HAP-1 (cell line): Measurements from ENCODE around the gene ZNF92.
"Not testable (repeated sequence)": the region's sequence is repeated elsewhere in the genome, so short reads cannot be mapped to it uniquely, and the experiment has no call there.

Experiments used
- DNase-seq, 2 experiments: peaks; one replicate each; pipeline ENCODE4 v3.0.0-alpha.2; 2016 to 2020; ENCODE audit warnings: low spot score in 2 of 2
- H3K27me3 ChIP-seq: fragments of 250-450 bp; sonication (Bioruptor Pico); 2 replicates; pipeline ENCODE4 v1.5.1; 2020; ENCODE audit warnings: low read depth, mild to moderate bottlenecking, moderate library complexity
- H3K36me3 ChIP-seq: fragments of 250-450 bp; sonication (Bioruptor Pico); replicated peaks from 2 replicates; pipeline ENCODE4 v1.5.1; 2020; ENCODE audit warnings: mild to moderate bottlenecking
- H3K4me1 ChIP-seq: fragments of 250-450 bp; sonication (Bioruptor Pico); 2 replicates; pipeline ENCODE4 v1.5.1; 2020; ENCODE audit warnings: mild to moderate bottlenecking
- H3K4me3 ChIP-seq: fragments of 250-450 bp; sonication (Bioruptor Pico); 2 replicates; pipeline ENCODE4 v1.5.1; 2020; ENCODE audit warnings: mild to moderate bottlenecking, moderate library complexity
- H3K9me3 ChIP-seq: fragments of 250-450 bp; sonication (Bioruptor Pico); 2 replicates; pipeline ENCODE4 v1.5.1; 2020; ENCODE audit warnings: mild to moderate bottlenecking, moderate library complexity
- in situ Hi-C: fragments of 300-500 bp; cut with MboI; formaldehyde crosslinking; loops from 3 replicates; pipeline ENCODE4 v1.14.3; 2020; ENCODE audit warnings: low sequenced_read_pairs, inconsistent platforms, mixed read lengths

Gene ZNF92

DNA sequence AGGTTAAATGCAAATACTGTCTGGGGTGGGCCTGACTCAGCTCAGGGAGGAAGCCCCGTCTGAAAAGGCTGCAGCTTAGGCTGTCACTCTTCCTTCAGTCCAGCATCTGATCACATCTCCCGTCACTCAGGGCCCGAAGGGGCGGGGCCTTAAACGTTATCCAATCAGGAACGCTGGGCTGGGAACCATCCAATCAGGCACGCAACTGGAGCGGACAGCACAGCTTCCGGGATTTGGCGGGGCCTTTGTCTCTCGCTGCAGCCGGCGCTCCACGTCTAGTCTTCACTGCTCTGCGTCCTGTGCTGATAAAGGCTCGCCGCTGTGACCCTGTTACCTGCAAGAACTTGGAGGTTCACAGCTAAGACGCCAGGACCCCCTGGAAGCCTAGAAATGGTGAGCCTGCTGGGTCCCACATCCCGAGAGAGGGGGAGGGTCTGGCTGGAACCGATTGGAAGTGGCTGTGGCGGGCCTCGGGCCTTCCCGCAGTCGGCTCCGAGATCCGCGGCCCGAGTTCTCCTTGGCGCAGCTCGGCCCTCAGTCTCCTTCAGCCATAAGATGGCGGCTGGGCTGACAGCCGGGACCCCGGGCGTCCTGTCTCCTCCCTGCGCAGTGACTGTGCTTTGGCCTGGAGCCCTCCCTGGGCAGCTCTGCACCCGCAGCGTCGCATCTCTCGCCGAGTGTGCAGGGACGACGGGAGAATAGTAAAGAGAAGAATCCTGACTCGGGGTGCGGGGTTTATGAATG, at the start of gene ZNF92:
Gene ZNF92, plus strand, starts transcription at position 248 of the 744 bp plus-strand sequence. Its CDS starts 143 bp downstream, at position 391.
- in situ Hi-C loops = no loop called here
- no peaks in the 10 kb centered on the region for H3K9me3 ChIP-seq

DNA sequence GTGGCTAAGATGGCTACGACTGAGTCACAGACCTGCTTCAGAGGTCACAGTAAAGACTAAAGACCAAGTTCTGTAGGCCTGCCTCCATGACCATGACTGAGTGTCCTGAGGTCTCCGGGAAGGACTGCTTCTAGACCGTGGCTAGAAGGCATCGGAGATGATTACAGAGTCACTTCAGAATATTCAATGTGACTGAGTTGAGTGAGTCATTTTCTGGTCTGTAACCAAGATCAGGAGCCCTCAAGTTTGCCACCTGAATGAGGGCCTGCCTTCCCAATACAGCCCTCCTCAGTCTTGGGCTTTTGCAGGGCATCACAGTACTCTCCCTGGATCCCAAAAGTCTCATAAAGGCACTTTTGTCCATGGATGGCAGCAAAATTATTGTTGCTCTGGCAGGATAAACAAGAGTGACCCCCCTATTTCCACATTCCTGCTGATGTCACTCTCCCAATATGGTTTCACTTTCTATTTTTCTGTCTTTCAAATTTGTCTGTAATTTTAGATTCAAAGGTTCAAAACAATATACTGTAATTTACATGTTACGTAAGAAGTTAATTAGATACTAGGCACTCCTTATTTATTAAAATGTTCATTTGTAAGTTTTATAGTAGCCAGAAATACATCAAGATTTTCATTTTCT, 47.7 kb upstream of the ZNF92 start:
- H3K4me1 ChIP-seq = peaks cover 8% of the 10 kb centered on the region
- H3K4me3 ChIP-seq = no peak overlapping the region
- H3K27me3 ChIP-seq = no peaks in the 10 kb centered on the region
- no peak for DNase-seq
- H3K36me3 ChIP-seq = no peaks in the 10 kb centered on the region; the same call in 1 of the 2 replicates
- in situ Hi-C loops = no loop called here
- H3K9me3 ChIP-seq = no peaks in the 10 kb centered on the region

More for the DNA sequence above, at the start of gene ZNF92:
- Histone ChIP-seq H3K4me3 (peak within 1 kb of the TSS; percentile 84), H3K36me3 (peaks cover 15% of the 10 kb centered on the region), H3K4me1 (peaks cover 7% of the 10 kb centered on the region), H3K27me3 (no peaks in the 10 kb centered on the region)
- DNase-seq = peak; percentile 98 to 99

DNA sequence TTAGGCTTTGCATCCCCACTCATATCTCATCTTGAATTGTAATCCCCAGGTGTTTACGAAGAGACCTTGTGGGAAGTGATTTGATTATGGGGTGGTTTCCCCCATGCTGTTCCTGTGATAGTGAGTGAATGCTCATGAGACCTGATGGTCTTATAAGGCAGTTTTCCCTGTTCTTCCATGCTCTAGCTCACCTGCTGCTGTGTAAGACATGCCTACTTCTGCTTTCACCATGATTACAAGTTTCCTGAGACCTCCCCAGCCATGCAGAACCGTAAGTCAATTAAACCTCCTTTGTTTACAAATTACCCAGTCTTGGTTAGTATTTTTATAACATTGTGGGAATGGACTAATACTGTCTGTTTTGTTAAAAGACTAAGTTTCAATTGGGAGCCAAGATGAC, 35.3 kb upstream of the ZNF92 start:
- Histone ChIP-seq H3K4me1 (no peaks in the 10 kb centered on the region), H3K36me3 (no peaks in the 10 kb centered on the region; the same call in 1 of the 2 replicates), H3K4me3 (no peak overlapping the region), H3K9me3 (no peaks in the 10 kb centered on the region), H3K27me3 (no peaks in the 10 kb centered on the region)
- DNase-seq = no peak
- in situ Hi-C loops = no loop called here

DNA sequence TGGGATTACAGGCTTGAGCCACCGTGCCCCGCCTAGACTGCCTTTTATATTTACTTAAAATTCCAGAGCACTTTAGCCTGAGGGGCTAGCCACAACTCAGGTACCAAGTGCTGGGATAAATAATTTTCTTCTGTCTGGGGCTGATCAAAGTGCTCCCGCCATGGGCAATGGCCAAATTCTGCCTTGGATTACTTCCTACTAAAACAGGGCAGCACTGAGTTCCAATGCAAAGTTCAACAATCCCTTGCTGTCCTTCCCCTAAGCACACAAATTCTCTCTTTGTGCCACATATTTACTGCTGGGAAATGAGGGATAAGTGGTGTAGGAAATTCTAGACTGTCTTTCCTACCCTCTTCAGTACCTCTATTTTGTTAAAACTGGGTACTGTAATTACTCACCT, 34.4 kb upstream of the ZNF92 start:
- no peaks in the 10 kb centered on the region for H3K27me3 ChIP-seq
- no peaks in the 10 kb centered on the region for H3K4me1 ChIP-seq
- in situ Hi-C loops = no loop called here
- no peak for DNase-seq
- no peaks in the 10 kb centered on the region for H3K9me3 ChIP-seq
- H3K36me3 ChIP-seq = no peaks in the 10 kb centered on the region; the same call in 1 of the 2 replicates
- no peak overlapping the region for H3K4me3 ChIP-seq

DNA sequence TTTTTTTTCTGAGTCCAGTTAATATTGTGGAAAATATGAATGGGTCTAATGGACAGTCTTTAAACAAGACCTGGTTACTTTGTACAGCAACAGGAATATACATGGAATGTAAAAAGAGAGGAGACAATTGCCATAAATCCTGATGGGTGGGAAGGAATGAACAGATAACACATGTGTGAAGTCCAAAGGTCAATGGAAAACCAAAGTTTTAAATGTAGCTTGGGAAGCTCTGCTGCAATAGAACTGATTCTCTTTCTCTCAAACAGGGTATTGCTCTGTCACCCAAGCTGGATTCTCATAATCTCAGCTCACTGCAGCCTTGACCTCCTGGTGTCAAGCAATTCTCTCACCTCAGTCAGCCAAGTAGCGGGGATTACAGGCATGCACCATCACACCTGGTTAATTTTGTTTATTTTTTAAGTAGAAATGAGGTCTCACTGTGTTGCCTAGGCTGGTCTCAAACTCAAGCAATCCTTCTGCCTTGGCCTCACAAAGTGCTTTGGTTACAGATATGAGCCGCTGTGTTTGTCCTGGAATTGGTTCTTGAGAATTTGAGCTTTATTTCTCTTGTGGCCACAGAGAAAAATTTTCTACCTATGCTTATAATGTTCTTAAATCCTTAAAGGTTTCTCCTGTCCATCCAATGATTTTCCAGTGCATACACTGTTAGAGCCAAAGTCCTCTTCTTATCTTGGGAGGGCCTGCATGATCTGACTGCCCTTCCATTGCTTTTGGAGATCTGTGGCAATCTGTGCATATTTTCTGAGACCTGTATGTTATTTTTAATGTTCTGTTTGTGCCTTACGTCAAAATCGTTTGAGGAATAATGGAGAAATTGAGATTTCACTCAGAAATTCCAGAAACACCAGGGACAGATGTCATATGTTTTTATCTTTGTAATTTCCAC, 30.7 kb upstream of the ZNF92 start:
- no peaks in the 10 kb centered on the region for H3K9me3 ChIP-seq
- H3K36me3 ChIP-seq = no peaks in the 10 kb centered on the region; the same call in none of the 2 replicates
- no peak for DNase-seq
- no peaks in the 10 kb centered on the region for H3K27me3 ChIP-seq
- H3K4me1 ChIP-seq = no peaks in the 10 kb centered on the region
- in situ Hi-C loops = no loop called here
- H3K4me3 ChIP-seq = no peak overlapping the region

DNA sequence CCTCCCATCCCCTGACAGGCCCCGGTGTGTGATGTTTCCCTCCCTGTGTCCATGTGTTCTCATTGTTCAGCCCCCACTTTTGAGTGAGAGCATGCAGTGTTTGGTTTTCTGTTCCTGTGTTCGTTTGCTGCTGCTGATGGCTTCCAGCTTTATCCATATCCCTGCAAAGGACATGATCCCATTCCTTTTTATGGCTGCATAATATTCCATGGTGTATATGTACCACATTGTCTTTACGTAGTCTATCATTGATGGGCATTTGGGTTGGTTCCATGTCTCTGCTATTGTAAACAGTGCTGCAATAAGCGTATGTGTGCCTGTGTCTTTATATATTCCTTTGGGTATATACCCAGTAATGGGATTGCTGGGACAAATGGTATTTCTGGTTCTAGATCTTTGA, 29.1 kb upstream of the ZNF92 start:
- not testable (repeated sequence) for H3K27me3 ChIP-seq, DNase-seq

DNA sequence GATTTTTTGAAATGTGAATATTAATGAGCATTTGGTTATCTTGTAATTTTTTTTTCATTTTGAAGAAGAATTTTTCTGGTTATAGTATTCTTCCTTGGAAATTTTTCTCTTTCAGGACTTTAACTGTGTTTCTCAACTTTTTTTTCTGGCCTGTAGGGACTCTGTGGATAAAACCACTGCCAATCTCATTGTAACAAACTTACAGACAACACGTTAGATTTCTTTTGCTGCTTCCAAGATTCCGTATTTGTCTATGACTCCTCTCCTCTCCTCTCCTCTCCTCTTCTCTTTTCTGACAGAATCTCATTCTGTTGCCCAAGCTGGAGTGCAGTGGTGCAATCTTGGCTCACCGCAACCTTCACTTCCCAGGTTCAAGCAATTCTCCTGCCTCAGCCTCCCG, 19.4 kb upstream of the ZNF92 start:
- Histone ChIP-seq H3K9me3 (no peaks in the 10 kb centered on the region), H3K36me3 (no peaks in the 10 kb centered on the region; the same call in none of the 2 replicates), H3K4me1 (no peaks in the 10 kb centered on the region), H3K4me3 (no peak overlapping the region), H3K27me3 (no peaks in the 10 kb centered on the region)
- no peak for DNase-seq
- in situ Hi-C loops = no loop called here

More for the DNA sequence above, 29.1 kb upstream of the ZNF92 start:
- H3K4me1 ChIP-seq, H3K4me3 ChIP-seq, in situ Hi-C loops, H3K36me3 ChIP-seq, H3K9me3 ChIP-seq: not testable (repeated sequence)

DNA sequence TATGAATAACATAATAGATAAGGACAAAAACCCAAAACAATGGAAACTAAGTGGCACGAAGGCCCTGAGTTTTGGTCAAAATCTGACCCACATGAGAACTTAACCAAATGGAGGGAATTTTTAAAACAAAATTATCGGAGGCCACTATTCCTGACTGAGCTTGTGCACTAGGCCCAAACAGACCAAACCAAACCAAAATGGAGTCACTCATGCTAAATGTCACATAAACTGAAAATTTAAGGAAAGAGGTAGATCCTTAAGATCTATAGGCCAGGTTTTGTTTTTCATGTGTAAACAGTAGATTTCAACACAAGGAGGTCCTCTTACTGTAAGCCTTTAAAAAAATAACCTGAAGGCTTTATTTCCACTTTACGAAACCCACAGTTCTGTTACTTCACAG, 3.8 kb upstream of the ZNF92 start:
- peaks cover 2% of the 10 kb centered on the region; the same call in 1 of the 2 replicates for H3K4me1 ChIP-seq
- in situ Hi-C loops = no loop called here
- no peaks in the 10 kb centered on the region for H3K27me3 ChIP-seq
- H3K4me3 ChIP-seq = no peak overlapping the region
- DNase-seq = no peak
- H3K36me3 ChIP-seq = no peaks in the 10 kb centered on the region; the same call in 1 of the 2 replicates
- H3K9me3 ChIP-seq = no peaks in the 10 kb centered on the region

DNA sequence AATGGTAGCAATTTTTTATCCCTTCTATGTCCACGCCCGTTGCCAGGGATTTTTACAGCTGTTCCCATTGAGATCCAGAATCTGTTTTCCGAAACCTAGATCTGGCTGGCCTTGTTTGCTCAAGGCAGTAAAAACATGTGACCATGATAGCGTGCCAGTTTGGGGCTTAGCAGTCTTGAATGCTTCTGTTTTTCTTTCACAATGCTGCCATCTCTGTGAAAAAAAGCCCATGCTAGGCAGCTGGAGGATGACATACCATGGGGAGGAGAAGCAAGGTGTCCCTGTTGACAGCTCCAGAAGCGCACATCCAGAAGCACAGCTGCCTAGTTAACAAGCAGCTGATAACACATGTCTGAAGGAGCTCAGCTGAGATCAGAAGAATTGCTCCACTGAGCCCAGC, 2.2 kb upstream of the ZNF92 start:
- DNase-seq = no peak
- in situ Hi-C loops = no loop called here
- Histone ChIP-seq H3K36me3 (peaks cover 10% of the 10 kb centered on the region), H3K4me1 (peaks cover 7% of the 10 kb centered on the region), H3K27me3 (no peaks in the 10 kb centered on the region), H3K4me3 (no peak overlapping the region), H3K9me3 (no peaks in the 10 kb centered on the region)

DNA sequence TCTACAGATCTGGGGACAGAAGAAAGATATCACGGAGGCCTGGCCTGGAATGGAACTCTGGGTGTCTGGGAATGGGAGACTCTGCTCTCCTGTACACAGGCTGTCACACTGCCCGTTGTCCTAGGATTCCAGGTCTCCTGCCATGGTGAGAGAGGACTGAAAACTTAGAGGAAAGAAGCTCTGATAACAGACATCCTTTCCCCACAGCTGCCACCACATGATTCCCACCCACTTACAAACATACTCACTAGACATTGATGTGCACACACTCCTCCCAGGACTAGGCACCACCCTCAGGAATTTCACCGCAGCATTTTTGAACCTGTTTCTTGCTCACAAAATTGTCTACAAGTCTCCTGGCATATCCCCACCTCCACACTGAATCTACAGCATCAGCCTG, 5.7 kb downstream of the ZNF92 start:
- no peak for DNase-seq
- in situ Hi-C loops = no loop called here

DNA sequence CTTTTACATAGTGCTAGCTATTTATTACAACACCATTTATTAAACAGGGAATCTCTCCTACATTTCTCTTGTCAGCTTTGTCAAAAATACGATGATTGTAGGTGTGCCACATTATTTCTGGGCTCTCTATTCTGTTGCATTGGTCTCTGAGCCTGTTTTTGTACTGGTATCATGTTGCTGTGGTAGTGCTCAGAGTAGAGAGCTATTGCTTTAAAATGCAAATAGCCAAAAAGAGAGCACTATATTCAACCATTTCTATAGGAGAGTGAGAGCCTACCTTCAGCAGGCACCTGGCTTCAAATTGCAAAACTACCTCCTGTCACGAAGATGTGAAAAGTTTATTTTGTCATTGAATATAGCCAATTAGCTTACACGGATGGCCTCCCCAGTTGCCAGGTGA, 8.1 kb downstream of the ZNF92 start:
- Histone ChIP-seq H3K27me3 (no peaks in the 10 kb centered on the region), H3K36me3 (peaks cover 3% of the 10 kb centered on the region), H3K4me3 (no peak overlapping the region), H3K9me3 (no peaks in the 10 kb centered on the region), H3K4me1 (peaks cover 22% of the 10 kb centered on the region)
- DNase-seq = peak in 1 of 2 experiments; percentile 47
- in situ Hi-C loops = no loop called here

More for the DNA sequence above, 5.7 kb downstream of the ZNF92 start:
- Histone ChIP-seq H3K27me3 (no peaks in the 10 kb centered on the region), H3K9me3 (no peaks in the 10 kb centered on the region), H3K36me3 (peaks cover 15% of the 10 kb centered on the region), H3K4me3 (no peak overlapping the region), H3K4me1 (peaks cover 29% of the 10 kb centered on the region)

DNA sequence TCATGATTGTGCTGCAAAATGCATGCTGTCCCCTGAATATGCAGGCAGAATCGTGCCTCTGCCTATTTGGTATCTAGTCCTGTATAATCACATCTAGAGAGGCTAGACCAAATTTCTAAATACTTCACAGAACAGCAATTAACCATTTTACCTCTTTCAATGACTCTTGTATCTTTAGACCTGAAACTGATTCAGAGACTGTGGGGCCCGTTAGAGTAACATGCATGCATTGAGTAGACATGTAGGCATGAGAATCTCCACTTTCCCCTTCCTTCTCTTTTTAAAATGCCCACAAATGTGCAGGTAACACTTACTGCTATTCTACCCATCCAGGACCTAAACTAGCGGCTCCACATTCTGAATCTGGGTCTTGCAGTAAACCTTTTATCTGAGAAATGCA, 8.8 kb downstream of the ZNF92 start:
- Histone ChIP-seq H3K36me3 (peaks cover 6% of the 10 kb centered on the region), H3K4me3 (no peak overlapping the region), H3K9me3 (no peaks in the 10 kb centered on the region), H3K27me3 (no peaks in the 10 kb centered on the region), H3K4me1 (peaks cover 22% of the 10 kb centered on the region)
- DNase-seq = no peak
- in situ Hi-C loops = no loop called here

DNA sequence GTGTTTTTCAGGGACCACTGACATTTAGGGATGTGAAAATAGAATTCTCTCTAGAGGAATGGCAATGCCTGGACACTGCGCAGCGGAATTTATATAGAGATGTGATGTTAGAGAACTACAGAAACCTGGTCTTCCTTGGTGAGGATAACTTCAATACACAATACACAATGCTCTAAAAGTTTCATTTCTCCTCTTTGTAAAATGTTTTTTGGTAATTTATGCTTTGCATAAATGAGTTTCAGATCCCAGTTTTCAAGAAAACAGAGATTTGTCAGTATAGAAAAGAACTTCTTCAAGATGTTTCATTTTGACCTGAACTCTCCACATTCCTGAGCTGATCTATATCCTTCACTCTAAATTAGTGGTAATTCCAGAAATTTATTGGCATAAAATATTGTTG, 14.2 kb downstream of the ZNF92 start:
- Histone ChIP-seq H3K4me1 (peaks cover 2% of the 10 kb centered on the region), H3K4me3 (no peak overlapping the region), H3K9me3 (no peaks in the 10 kb centered on the region), H3K36me3 (peaks cover 34% of the 10 kb centered on the region), H3K27me3 (no peaks in the 10 kb centered on the region)
- in situ Hi-C loops = no loop called here
- no peak for DNase-seq
